ENCODE results near the gene KCNT1.

GRCh38 chr9:135690836-135691570, 11.0 kb upstream of the KCNT1 start:
- TF ChIP-seq CTCF (IDR thresholded peaks at IDR 0.05; ENCODE audit: low read depth, low read length, poor library complexity, severe bottlenecking) = no peak
- TF ChIP-seq EZH2phosphoT487 (IDR thresholded peaks at IDR 0.05; ENCODE audit: borderline replicate concordance, low read length) = no peak

Measured in DOHH2 (cell line).